CD4-positive, CD25-positive, alpha-beta regulatory T cell (primary cell): ENCODE measurements around the gene CARD19. TPM values are rescaled to one million over a fixed set of nuclear protein-coding genes. Genes with fewer than 3 reads are reported as not detected.
A peak's percentile ranks its signal among the peaks of the same experiment; 100 is the strongest.

Source experiments
- ATAC-seq, 2 donors: fragments of 150-1000 bp; cut with Tn5 transposase; one replicate each; pipeline ENCODE4 v1.10.0; 2021; ENCODE audit warnings: low read depth in 2 of 2, moderate number of reproducible peaks in 2 of 2, moderate library complexity in 1 of 2
- DNase-seq, 3 donors: peaks; one replicate each; pipeline versions ENCODE4 v3.0.0 to v3.0.0-alpha.2; 2012 to 2022; ENCODE audit warnings: mixed read lengths in 1 of 3
- H3K27ac ChIP-seq: one replicate; pipeline ENCODE4 v1.7.0; 2013; ENCODE audit warnings: mild to moderate bottlenecking, low read length; ENCODE audit not compliant: insufficient read depth, poor library complexity, severe bottlenecking
- H3K27me3 ChIP-seq: one replicate; pipeline ENCODE4 v1.7.0; 2013; ENCODE audit warnings: low read length; ENCODE audit not compliant: control insufficient read depth, insufficient read depth
- H3K36me3 ChIP-seq: one replicate; pipeline ENCODE4 v1.7.0; 2013; ENCODE audit warnings: mild to moderate bottlenecking, low read length, moderate library complexity; ENCODE audit not compliant: control insufficient read depth, insufficient read depth
- H3K4me1 ChIP-seq: 2 replicates; pipeline ENCODE4 v1.7.0; 2013; ENCODE audit warnings: mild to moderate bottlenecking, low read length; ENCODE audit not compliant: insufficient read depth, control insufficient read depth, poor library complexity, severe bottlenecking
- H3K4me3 ChIP-seq: one replicate; pipeline ENCODE4 v1.7.0; 2013; ENCODE audit warnings: low read depth, mild to moderate bottlenecking, low read length, moderate library complexity
- H3K9me3 ChIP-seq, 2 experiments: 1 replicate in 1 of 2; 2 replicates in 1 of 2; pipeline ENCODE4 v1.7.0; 2013; ENCODE audit warnings: low read length in 2 of 2, mild to moderate bottlenecking in 1 of 2, moderate library complexity in 1 of 2; ENCODE audit not compliant: control insufficient read depth in 2 of 2
- H3K27ac Mint-ChIP-seq, 3 donors: one replicate each; pipeline ENCODE4 v1.8.0; 2020 to 2022; ENCODE audit warnings: mild to moderate bottlenecking in 3 of 3, mixed read lengths in 3 of 3, moderate library complexity in 2 of 3
- H3K27me3 Mint-ChIP-seq: one replicate; pipeline ENCODE4 v1.8.0; 2022; ENCODE audit warnings: mild to moderate bottlenecking, mixed read lengths
- H3K36me3 Mint-ChIP-seq: one replicate; pipeline ENCODE4 v1.8.0; 2020; ENCODE audit warnings: mixed read lengths
- H3K4me1 Mint-ChIP-seq, 4 donors: one replicate each; pipeline ENCODE4 v1.8.0; 2020 to 2022; ENCODE audit warnings: mixed read lengths in 4 of 4, mild to moderate bottlenecking in 1 of 4
- H3K4me3 Mint-ChIP-seq, 4 donors: one replicate each; pipeline ENCODE4 v1.8.0; 2020 to 2022; ENCODE audit warnings: mild to moderate bottlenecking in 4 of 4, mixed read lengths in 4 of 4, moderate library complexity in 3 of 4
- H3K9me3 Mint-ChIP-seq, 7 donors: one replicate each; pipeline ENCODE4 v1.8.0; 2020 to 2022; ENCODE audit warnings: mixed read lengths in 7 of 7, mild to moderate bottlenecking in 3 of 7, moderate library complexity in 2 of 7
- polyA plus RNA-seq, 4 donors: library from polyadenylated mRNA; unstranded; fragments of 300-500 nt; fragmentation: Illumina TruSeq; gene quantifications; one replicate each; pipeline ENCODE4 v1.2.3, GENCODE V29; 2021
- total RNA-seq: library from RNA; stranded (reverse); gene quantifications from one replicate; pipeline ENCODE4 v1.2.3, GENCODE V29; 2022

CARD19 gene
- total and polyA plus RNA-seq, 5 donors from 2014 or later: 60.0 to 89.1 (median 72.6) TPM

DNA sequence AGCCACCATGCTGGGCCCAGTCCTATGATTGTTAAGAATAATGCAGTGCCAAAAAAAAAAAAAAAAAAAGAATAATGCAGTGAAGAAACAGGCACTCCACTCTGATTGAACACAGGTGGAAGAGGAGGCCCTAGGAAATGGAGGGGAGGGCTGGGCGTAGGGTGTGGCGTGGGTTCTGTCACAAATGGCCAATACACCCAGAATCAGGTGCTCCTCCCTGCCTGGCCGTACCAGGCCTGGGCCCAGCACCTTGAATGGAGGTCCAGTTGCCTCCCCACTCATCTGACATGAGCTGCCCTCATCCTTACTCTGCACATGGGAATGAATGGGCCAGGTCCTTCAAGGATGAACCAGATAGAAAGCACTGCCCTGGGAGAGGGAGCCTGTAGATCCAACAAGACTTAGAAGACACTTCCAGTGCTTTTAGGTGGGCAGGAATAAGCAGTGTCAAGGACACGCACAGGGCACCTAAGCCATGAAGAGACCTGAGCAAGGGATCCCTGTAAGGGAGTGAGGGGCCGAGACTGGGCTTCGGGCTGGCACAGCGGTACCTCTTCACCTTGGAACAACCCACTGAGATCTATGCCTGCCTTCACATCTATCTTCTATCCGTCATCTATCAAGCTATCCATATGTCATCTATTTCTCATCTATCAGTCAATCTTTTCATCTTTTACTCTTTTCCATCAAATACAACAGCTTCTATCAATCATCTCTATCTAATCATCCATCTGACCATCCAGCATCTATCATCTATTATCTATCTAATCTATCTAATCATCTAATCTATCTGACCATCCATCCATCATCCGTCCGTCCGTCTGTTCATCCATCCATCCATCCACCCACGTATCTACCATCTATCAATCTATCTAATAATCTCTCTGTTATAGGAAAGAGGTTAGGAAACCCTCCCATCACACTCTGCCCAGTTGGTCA, 22.2 kb downstream of the CARD19 start:
- ATAC-seq (no peak), DNase-seq (no peak)
- Histone ChIP-seq H3K4me3 (no peak overlapping the region), H3K4me1 (peaks cover 15% of the 10 kb centered on the region), H3K27ac (no peak overlapping the region), H3K27me3 (no peaks in the 10 kb centered on the region), H3K36me3 (peaks cover 16% of the 10 kb centered on the region), H3K9me3 (no peaks in the 10 kb centered on the region)
- no peak overlapping the region for H3K4me3 Mint-ChIP-seq
- H3K9me3 Mint-ChIP-seq: no peaks in the 10 kb centered on the region
- H3K36me3 Mint-ChIP-seq: peaks cover 7% of the 10 kb centered on the region
- H3K27me3 Mint-ChIP-seq: no peaks in the 10 kb centered on the region
- H3K27ac Mint-ChIP-seq: peak overlapping the region in 1 of 3 donors; percentile 68
- peaks cover 5 to 27% (median 11%) of the 10 kb centered on the region in 4 donors for H3K4me1 Mint-ChIP-seq

DNA sequence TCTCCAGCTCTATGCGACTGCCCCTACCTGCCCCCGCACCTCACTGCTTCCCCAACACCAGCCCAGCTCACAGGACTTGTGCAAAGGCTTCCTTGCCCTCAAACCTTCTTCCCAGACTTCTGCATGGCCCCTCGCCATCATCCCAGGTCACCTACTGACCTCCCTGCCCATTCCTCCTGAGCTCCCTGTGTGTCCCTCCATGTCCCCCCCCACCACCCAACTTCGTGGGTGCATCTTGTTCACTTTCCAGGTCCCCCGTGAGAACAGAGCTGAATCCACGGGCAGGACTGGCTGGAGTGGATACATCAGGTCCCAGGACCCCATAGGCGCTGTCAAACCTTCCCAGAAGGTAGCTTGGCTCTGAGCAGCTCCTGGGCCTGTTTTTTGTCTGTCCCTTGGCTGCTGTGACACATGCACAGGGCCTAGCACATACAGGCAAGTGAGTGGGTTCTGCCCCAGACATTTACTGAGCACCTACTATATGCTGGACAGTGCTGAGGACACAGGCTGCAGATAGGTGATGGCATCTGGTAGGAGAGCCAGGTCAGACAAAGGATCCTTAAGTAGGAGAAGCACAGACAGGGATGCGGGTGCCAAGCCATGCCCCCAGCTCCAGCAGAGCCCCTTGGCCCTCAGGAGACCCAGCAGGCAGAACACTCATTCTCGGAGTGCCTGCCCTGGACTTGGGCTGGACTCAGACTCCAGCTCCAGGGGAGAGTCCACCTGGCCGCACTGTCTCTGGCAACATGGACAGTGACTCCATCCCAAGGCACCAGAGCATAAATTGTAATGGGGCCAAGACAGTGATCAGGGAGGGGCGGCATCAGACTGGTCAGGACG, 23.1 kb downstream of the CARD19 start:
- H3K27me3 Mint-ChIP-seq: no peaks in the 10 kb centered on the region
- Histone ChIP-seq H3K9me3 (no peaks in the 10 kb centered on the region), H3K4me3 (no peak overlapping the region), H3K27ac (no peak overlapping the region), H3K27me3 (no peaks in the 10 kb centered on the region), H3K4me1 (peaks cover 15% of the 10 kb centered on the region), H3K36me3 (peaks cover 18% of the 10 kb centered on the region)
- no peaks in the 10 kb centered on the region for H3K9me3 Mint-ChIP-seq
- H3K4me1 Mint-ChIP-seq: peaks cover 5 to 30% (median 11%) of the 10 kb centered on the region in 4 donors
- peak overlapping the region; percentile 52 to 75 (median 70) for H3K27ac Mint-ChIP-seq
- peaks cover 7% of the 10 kb centered on the region for H3K36me3 Mint-ChIP-seq
- H3K4me3 Mint-ChIP-seq: peak overlapping the region in 1 of 4 donors; percentile 29
- ATAC-seq (no peak), DNase-seq (no peak)

DNA sequence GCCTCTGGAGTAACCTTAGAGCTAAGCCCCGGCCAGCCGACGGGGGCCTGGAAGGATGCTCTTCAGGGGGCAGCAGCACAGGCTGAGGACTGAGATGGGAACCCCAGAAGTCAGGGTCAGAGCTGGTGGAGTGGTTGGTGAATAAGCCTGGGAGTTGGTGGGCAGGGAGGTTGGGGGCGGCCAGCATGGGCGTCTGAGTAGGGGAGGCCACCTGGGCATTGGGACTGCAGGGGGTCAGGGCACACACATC, 23.6 kb downstream of the CARD19 start:
- Histone ChIP-seq H3K4me3 (no peak overlapping the region), H3K27ac (peak overlapping the region; percentile 41), H3K36me3 (peaks cover 17% of the 10 kb centered on the region), H3K4me1 (peaks cover 15% of the 10 kb centered on the region), H3K9me3 (no peaks in the 10 kb centered on the region), H3K27me3 (no peaks in the 10 kb centered on the region)
- Mint-ChIP-seq H3K4me3 (peak overlapping the region in 3 of 4 donors; percentile 24 to 41 (median 29)), H3K27me3 (no peaks in the 10 kb centered on the region), H3K36me3 (peaks cover 9% of the 10 kb centered on the region), H3K27ac (peak overlapping the region; percentile 52 to 75 (median 70)), H3K4me1 (peaks cover 5 to 36% (median 12%) of the 10 kb centered on the region in 4 donors), H3K9me3 (no peaks in the 10 kb centered on the region)
- ATAC-seq: no peak
- no peak for DNase-seq

DNA sequence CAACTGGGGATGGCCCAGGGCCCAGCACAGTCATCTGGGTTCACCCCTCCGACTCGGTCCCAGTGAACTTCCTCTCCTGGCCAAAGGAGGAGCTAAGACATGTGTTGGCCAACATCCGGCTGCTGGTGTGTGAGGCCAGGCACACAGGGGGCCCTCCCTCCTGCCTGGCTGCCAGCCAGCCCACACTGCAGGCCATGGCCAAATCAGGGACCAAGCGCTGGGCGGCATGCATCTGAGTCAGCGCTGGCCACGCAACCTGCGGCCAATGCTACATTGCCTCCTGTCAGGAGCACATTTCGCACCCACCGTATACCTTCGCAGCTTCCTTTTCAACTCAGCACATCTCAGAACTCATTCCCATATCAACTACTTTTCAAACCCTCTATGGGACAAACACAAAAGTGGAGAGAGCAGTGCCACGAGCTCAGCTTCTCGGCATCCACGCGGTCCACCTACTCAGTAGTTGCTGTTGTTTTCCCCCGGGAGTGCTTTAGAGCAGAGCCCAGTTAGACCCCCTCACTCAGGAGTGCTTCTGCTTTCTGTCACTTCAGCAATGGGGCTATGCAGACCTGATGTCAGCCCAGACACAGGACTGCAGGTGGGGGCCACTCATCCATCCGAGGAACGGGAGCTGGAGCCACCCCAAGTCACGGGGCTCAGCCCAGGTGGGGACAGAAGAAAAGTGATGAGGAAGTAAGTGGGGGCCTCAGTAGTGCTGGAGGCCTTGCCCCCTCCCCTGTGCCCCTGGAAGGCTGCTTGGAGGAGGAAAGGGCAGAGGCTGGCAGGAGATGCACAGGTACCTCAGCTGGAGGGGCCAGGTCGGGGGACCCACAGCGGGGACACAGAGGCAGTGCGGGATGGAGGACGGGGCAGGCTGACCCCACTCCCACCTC, 24.2 kb downstream of the CARD19 start:
- Histone ChIP-seq H3K27me3 (no peaks in the 10 kb centered on the region), H3K9me3 (no peaks in the 10 kb centered on the region), H3K4me3 (no peak overlapping the region), H3K36me3 (peaks cover 22% of the 10 kb centered on the region), H3K4me1 (peaks cover 10% of the 10 kb centered on the region), H3K27ac (peak overlapping the region; percentile 41)
- DNase-seq (peak in 2 of 3 donors; percentile 27 to 67), ATAC-seq (peak; percentile 67 to 73)
- Mint-ChIP-seq H3K4me3 (peak overlapping the region in 2 of 4 donors; percentile 24 to 41), H3K27me3 (no peaks in the 10 kb centered on the region), H3K9me3 (no peaks in the 10 kb centered on the region), H3K4me1 (peaks cover 5 to 34% (median 11%) of the 10 kb centered on the region in 4 donors), H3K36me3 (peaks cover 9% of the 10 kb centered on the region), H3K27ac (peak overlapping the region; percentile 52 to 75 (median 70))

DNA sequence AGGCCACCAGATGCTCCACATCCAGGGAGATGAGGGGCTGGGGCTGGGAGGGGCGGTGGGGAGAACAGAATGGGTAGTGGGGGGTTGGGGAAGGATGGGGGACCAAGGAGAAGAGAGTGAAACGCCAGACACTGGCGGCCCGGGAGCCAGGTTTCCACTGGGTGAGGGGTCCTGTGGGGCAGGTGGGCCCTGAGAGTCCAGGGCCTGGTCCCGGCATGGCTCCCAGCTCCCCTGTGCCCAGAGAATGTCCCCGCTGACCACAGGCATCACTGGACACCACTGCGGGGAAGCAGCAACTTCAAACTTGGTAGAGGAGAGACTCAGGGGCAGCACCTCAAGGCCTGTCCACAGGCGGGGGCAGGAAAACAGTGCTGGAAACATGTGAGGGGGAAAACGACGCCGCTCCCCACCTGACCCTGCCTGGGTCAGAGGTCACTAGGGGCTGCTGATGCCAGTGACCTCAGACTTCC, 24.9 kb downstream of the CARD19 start:
- no peak overlapping the region for H3K4me3 Mint-ChIP-seq
- H3K27me3 Mint-ChIP-seq: no peaks in the 10 kb centered on the region
- Histone ChIP-seq H3K4me3 (no peak overlapping the region), H3K27ac (no peak overlapping the region), H3K9me3 (no peaks in the 10 kb centered on the region), H3K36me3 (peaks cover 25% of the 10 kb centered on the region), H3K4me1 (peaks cover 13% of the 10 kb centered on the region), H3K27me3 (no peaks in the 10 kb centered on the region)
- peak overlapping the region in 1 of 3 donors; percentile 36 for H3K27ac Mint-ChIP-seq
- peaks cover 9% of the 10 kb centered on the region for H3K36me3 Mint-ChIP-seq
- ATAC-seq (no peak), DNase-seq (no peak)
- H3K9me3 Mint-ChIP-seq: no peaks in the 10 kb centered on the region
- H3K4me1 Mint-ChIP-seq: peaks cover 5 to 38% (median 14%) of the 10 kb centered on the region in 4 donors

DNA sequence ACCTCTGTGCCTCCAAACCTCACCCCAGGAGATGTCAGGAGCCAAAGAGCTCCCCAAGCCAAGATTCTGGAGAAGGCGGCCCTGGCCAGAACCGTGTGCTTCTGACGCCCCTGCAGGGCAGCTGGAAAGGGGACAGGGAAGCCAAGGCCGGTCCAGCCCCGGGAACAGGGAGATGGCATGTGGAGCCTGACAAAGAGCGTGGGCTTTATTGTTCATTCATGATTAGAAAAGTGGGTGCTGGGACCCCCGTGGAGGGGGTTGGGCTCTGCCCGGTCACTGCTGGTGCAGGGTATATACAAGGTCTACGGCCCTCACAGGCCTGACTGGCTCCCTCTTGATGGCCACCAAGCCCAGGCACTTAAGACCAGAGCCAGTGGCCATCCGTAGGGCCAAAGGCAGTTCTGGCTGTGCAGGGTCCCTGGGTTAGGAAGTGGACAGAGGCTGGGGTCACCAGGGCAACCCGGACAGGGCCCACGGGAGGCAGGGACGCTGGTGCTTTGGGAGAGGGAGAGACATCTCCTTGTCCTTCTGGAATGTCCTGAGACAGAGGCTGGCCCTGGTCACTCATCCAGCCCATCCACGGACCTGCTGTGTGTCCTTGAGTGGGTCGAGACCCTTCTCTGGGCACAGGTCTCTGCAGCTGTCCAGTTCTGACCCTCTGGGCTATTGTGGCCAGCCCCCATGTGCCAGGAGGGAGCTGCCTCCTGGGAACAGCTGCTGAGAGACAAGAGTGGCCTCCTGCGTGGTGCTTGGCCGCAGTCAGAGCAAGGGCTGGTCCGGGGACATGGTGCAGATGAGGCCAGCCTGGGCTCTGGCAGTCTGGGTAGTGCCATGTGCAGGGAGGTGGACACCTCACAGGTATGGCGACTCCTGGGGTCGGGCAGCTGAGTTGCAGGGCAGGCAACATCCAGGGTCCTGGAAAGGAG, 25.6 kb downstream of the CARD19 start:
- no peak for DNase-seq
- ATAC-seq: no peak
- H3K36me3 ChIP-seq: peaks cover 25% of the 10 kb centered on the region
- peaks cover 12% of the 10 kb centered on the region for H3K36me3 Mint-ChIP-seq
- H3K9me3 Mint-ChIP-seq: no peaks in the 10 kb centered on the region
- H3K27me3 Mint-ChIP-seq: no peaks in the 10 kb centered on the region
- no peaks in the 10 kb centered on the region for H3K27me3 ChIP-seq
- H3K4me3 Mint-ChIP-seq: no peak overlapping the region
- peak overlapping the region in 1 of 3 donors; percentile 75 for H3K27ac Mint-ChIP-seq
- no peaks in the 10 kb centered on the region for H3K9me3 ChIP-seq
- peaks cover 5 to 45% (median 17%) of the 10 kb centered on the region in 4 donors for H3K4me1 Mint-ChIP-seq
- no peak overlapping the region for H3K27ac ChIP-seq
- H3K4me1 ChIP-seq: peaks cover 20% of the 10 kb centered on the region
- H3K4me3 ChIP-seq: no peak overlapping the region
